HepG2 (cell line): ENCODE measurements around the gene BCAN. TPM values are rescaled to one million over a fixed set of nuclear protein-coding genes. Genes with fewer than 3 reads are reported as not detected.

Experiments
- ATAC-seq: fragments of 200-7000 bp; cut with Tn5 transposase; 3 replicates; pipeline ENCODE4 v1.9.1; 2020; ENCODE audit warnings: mild to moderate bottlenecking, moderate library complexity
- BruUV-seq: library from RNA; stranded (reverse); fragments of 400-500 nt; replicated peaks from 2 replicates; lab custom pipeline; 2021; lab: Mats Ljungman, UMichigan
- CTCF ChIA-PET: fragments of 300-600 bp; formaldehyde crosslinking; extraction: SDS; loops from one replicate; lab custom pipeline; 2021; ENCODE audit warnings: low total read pairs, inconsistent platforms, low intra/inter-chr PET ratio; lab: Yijun Ruan, JAX
- POLR2A ChIA-PET: fragments of 350-600 bp; sonication (Branson Sonifier 250); formaldehyde crosslinking; loops from one replicate; lab custom pipeline; 2020; ENCODE audit warnings: antibody characterized with exemption, inconsistent platforms; lab: Yijun Ruan, JAX
- DNase-seq: peaks from one replicate; pipeline ENCODE4 v3.0.0-alpha.2; 2015; ENCODE audit warnings: low spot score
- FAIRE-seq: peaks from 3 replicates; lab custom pipeline; 2011; peaks lifted over from hg19 to GRCh38; lab: Jason Lieb, UNC
- H2AFZ ChIP-seq: one replicate; pipeline ENCODE4 v1.6.1; 2011; ENCODE audit warnings: low read length, inconsistent platforms
- H3K27ac ChIP-seq: fragments of 300-600 bp; 3 replicates; pipeline ENCODE4 v1.8.0; 2011; ENCODE audit warnings: mixed run types, mild to moderate bottlenecking, mixed read lengths, low read length, inconsistent platforms; ENCODE audit not compliant: insufficient read depth; ENCODE audit errors: extremely low read length
- H3K27me3 ChIP-seq, 2 experiments: fragments of 200-600 bp in 1 of 2; 2 replicates in 1 of 2; 3 replicates in 1 of 2; pipeline versions ENCODE4 v1.6.0 to v1.8.0; 2011; ENCODE audit warnings: low read length in 2 of 2, mild to moderate bottlenecking in 2 of 2, moderate library complexity in 2 of 2, inconsistent platforms in 1 of 2; ENCODE audit not compliant: insufficient read depth in 2 of 2, control insufficient read depth in 1 of 2
- H3K36me3 ChIP-seq, 2 experiments: fragments of 200-600 bp in 1 of 2; replicated peaks in 1 of 2; 2 replicates in 1 of 2; 3 replicates in 1 of 2; pipeline versions ENCODE4 v1.5.1 to v1.8.0; 2011; ENCODE audit warnings: low read length in 2 of 2, inconsistent platforms in 1 of 2; ENCODE audit not compliant: insufficient read depth in 2 of 2, control insufficient read depth in 1 of 2
- H3K4me1 ChIP-seq: 2 replicates; pipeline ENCODE4 v1.5.1; 2012; ENCODE audit warnings: low read length, inconsistent platforms; ENCODE audit not compliant: insufficient read depth
- H3K4me2 ChIP-seq: 2 replicates; pipeline ENCODE4 v1.6.0; 2011; ENCODE audit warnings: low read depth, low read length, inconsistent platforms
- H3K4me3 ChIP-seq, 3 experiments: fragments of 200-600 bp in 1 of 3; sonication (generic), shearing (Covaris generic) in 1 of 3; replicated peaks in 1 of 3; 2 replicates each; pipeline ENCODE4 v1.5.1; 2011 to 2016; ENCODE audit warnings: low read length in 3 of 3, inconsistent platforms in 2 of 3, low read depth in 2 of 3, mild to moderate bottlenecking in 2 of 3, control low read depth in 1 of 3, mixed read lengths in 1 of 3; ENCODE audit not compliant: insufficient read depth in 1 of 3
- H3K79me2 ChIP-seq: one replicate; pipeline ENCODE4 v1.6.1; 2011; ENCODE audit warnings: low read length, inconsistent platforms; ENCODE audit not compliant: insufficient read depth
- H3K9ac ChIP-seq: 2 replicates; pipeline ENCODE4 v1.6.0; 2011; ENCODE audit warnings: mild to moderate bottlenecking, low read depth, low read length, inconsistent platforms; ENCODE audit not compliant: insufficient read depth
- H3K9me3 ChIP-seq: 2 replicates; pipeline ENCODE4 v1.5.1; 2012; ENCODE audit warnings: mild to moderate bottlenecking, low read length
- H4K20me1 ChIP-seq: 2 replicates; pipeline ENCODE4 v1.6.0; 2011; ENCODE audit warnings: inconsistent platforms, mild to moderate bottlenecking, low read length, moderate library complexity; ENCODE audit not compliant: insufficient read depth
- BHLHE40 ChIP-seq: IDR thresholded peaks from 2 replicates; pipeline ENCODE4 v1.6.1; 2011; ENCODE audit warnings: low read length, improper control_type of control experiment
- FOXJ3 ChIP-seq: sonication (generic); formaldehyde crosslinking; IDR thresholded peaks from 2 replicates; pipeline ENCODE4 v1.4.0; 2020; ENCODE audit warnings: missing genetic modification reagents, mild to moderate bottlenecking, borderline replicate concordance
- FOXK2 ChIP-seq: fragments of 450-650 bp; IDR thresholded peaks from 2 replicates; pipeline ENCODE4 v1.6.1; 2016
- GABPB1 ChIP-seq: IDR thresholded peaks from 2 replicates; pipeline ENCODE4 v1.6.1; 2016; ENCODE audit warnings: mild to moderate bottlenecking, missing genetic modification reagents, moderate library complexity, missing compliant biosample characterization
- GFI1 ChIP-seq: sonication (generic); formaldehyde crosslinking; IDR thresholded peaks from 2 replicates; pipeline ENCODE4 v1.5.0; 2020; ENCODE audit warnings: missing genetic modification reagents, mild to moderate bottlenecking, borderline replicate concordance
- HIVEP1 ChIP-seq: sonication (generic); formaldehyde crosslinking; IDR thresholded peaks from 2 replicates; pipeline ENCODE4 v1.4.0; 2020; ENCODE audit warnings: mild to moderate bottlenecking, missing genetic modification reagents
- JUND ChIP-seq: sonication (generic); formaldehyde crosslinking; IDR thresholded peaks from 2 replicates; pipeline ENCODE4 v1.8.0; 2022; ENCODE audit warnings: mild to moderate bottlenecking, missing genetic modification reagents
- NRL ChIP-seq: sonication (generic); formaldehyde crosslinking; IDR thresholded peaks from 2 replicates; pipeline ENCODE4 v1.5.0; 2020; ENCODE audit warnings: missing genetic modification reagents, mild to moderate bottlenecking, moderate library complexity, borderline replicate concordance
- PHF21A ChIP-seq: sonication (generic); formaldehyde crosslinking; IDR thresholded peaks from 2 replicates; pipeline ENCODE4 v1.5.0; 2020; ENCODE audit warnings: mild to moderate bottlenecking, missing genetic modification reagents
- RAD51 ChIP-seq: fragments of 450-650 bp; IDR thresholded peaks from 2 replicates; pipeline ENCODE4 v1.6.1; 2016; ENCODE audit warnings: borderline replicate concordance
- SOX6 ChIP-seq, 2 experiments: fragments of 450-650 bp in 1 of 2; sonication (generic) in 1 of 2; formaldehyde crosslinking in 1 of 2; IDR thresholded peaks; 2 replicates each; pipeline versions ENCODE4 v1.4.0 to v1.6.1; 2017 to 2020; ENCODE audit warnings: antibody characterized with exemption in 1 of 2, mild to moderate bottlenecking in 1 of 2, missing genetic modification reagents in 1 of 2
- STAG1 ChIP-seq: sonication (generic); formaldehyde crosslinking; IDR thresholded peaks from 2 replicates; pipeline ENCODE4 v1.4.0; 2020; ENCODE audit warnings: missing genetic modification reagents
- XRCC5 ChIP-seq: fragments of 200-400 bp; formaldehyde crosslinking; optimal IDR thresholded peaks from 2 replicates; pipeline ENCODE3; 2017; ENCODE audit warnings: mild to moderate bottlenecking, low read length
- ZFP36L2 ChIP-seq: sonication (generic); formaldehyde crosslinking; IDR thresholded peaks from 2 replicates; pipeline ENCODE4 v1.4.0; 2020; ENCODE audit warnings: missing genetic modification reagents
- ZNF644 ChIP-seq: IDR thresholded peaks from 2 replicates; pipeline ENCODE4 v1.6.1; 2016; ENCODE audit warnings: low read depth
- ZNF737 ChIP-seq: sonication (generic); formaldehyde crosslinking; IDR thresholded peaks from 2 replicates; pipeline ENCODE4 v1.5.0; 2020; ENCODE audit warnings: missing genetic modification reagents, mild to moderate bottlenecking, borderline replicate concordance
- WGBS: methylation state at CpG from one replicate; pipeline ENCODE4 v1.1.6; 2017; ENCODE audit warnings: low lambda C conversion rate; 5-methylcytosine and 5-hydroxymethylcytosine counted together
- in situ Hi-C: cut with HindIII; loops from 2 replicates; pipeline ENCODE4 v1.10.0; 2017; ENCODE audit warnings: low pct_unique_long_range_greater_than_20kb; ENCODE audit not compliant: extremely low pct_ligation_motif_present
- intact Hi-C: fragments of 100-400 bp; cut with micrococcal nuclease; formaldehyde crosslinking; loops from one replicate; pipeline ENCODE4 v1.10.0; 2022; ENCODE audit not compliant: unreplicated experiment
- polyA plus RNA-seq, 8 experiments: library from polyadenylated mRNA; depleted of rRNA in 3 of 8; stranded (reverse) in 7 of 8; unstranded in 1 of 8; fragments of >200 nt; fragmentation: Illumina TruSeq in 4 of 8; extraction: Trizol in 4 of 8; gene quantifications; 2 replicates each; pipeline versions ENCODE4 v1.2.1 to v1.2.3, GENCODE V29; 2011 to 2016; ENCODE audit warnings: low read depth in 4 of 8, missing spikeins in 1 of 8, mixed read lengths in 1 of 8; ENCODE audit not compliant: insufficient read depth in 1 of 8
- total RNA-seq, 5 experiments: library from RNA; depleted of rRNA; stranded (reverse); fragments of >200 nt; fragmentation: Illumina TruSeq; extraction: Trizol; gene quantifications; 2 replicates each; pipeline ENCODE4 v1.2.3, GENCODE V29; 2016; ENCODE audit warnings: low read depth in 1 of 5
- TF ChIP-seq, protein P1 (sequence below), 2 experiments: sonication (generic) in 1 of 2; formaldehyde crosslinking in 1 of 2; IDR thresholded peaks; 2 replicates each; pipeline versions ENCODE4 v1.4.0 to v1.6.1; 2018 to 2020; ENCODE audit warnings: missing genetic modification reagents in 2 of 2, borderline replicate concordance in 1 of 2, low read depth in 1 of 2, mild to moderate bottlenecking in 1 of 2, missing biosample characterization in 1 of 2
- TF ChIP-seq, protein P2 (sequence below): sonication (generic); formaldehyde crosslinking; IDR thresholded peaks from 2 replicates; pipeline ENCODE4 v1.8.1; 2023; ENCODE audit warnings: mild to moderate bottlenecking, missing genetic modification reagents
- TF ChIP-seq, protein P3 (sequence below): sonication (generic); formaldehyde crosslinking; IDR thresholded peaks from 2 replicates; pipeline ENCODE4 v1.4.0; 2020; ENCODE audit warnings: mild to moderate bottlenecking, missing genetic modification reagents

Gene BCAN
- total and polyA plus RNA-seq, 2 of the 13 experiments (the other 11 are each of a cell fraction or from before 2014, with no cell fraction given), result not detected

DNA sequence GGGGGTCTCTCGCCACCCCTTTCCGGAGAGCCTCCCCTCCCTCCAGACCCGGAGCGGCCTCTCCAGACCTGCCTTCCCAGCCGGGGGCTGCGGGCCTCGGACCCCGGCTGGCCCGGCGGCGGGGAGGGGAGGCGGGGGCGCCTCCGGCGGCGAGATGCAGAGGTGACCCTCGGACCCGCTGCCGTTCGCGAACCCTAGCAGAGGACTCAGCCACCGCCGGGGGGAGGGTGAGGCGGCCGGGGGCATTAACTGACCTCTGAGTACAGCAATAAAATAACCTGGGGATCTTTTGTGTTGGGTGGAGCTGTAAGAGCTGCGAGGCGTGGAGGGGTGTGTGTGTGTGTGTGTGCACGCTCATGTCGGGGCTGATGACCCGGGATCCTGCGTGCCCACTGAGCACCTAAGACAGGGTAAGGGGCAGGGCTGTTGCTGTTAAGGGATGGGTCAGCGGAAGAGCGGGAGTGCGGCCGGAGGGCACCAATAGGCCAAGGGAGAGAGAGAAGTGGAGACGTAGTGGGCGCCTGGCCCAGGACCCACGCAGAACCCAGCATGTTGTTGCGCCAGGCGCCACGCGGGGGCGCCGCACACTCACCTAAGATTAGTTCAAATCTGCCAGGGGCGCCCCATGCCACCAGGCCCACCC, 16.4 kb upstream of the BCAN start:
- in situ Hi-C loops, result no loop called here
- TF ChIP-seq XRCC5 (peak; percentile 31), NRL (0 out of 2 replicates have a peak, but pooled peaks have one; percentile 2), ZFP36L2 (no peak), PHF21A (CRISPR knock-in tag) (0 out of 2 replicates have a peak, but pooled peaks have one; percentile 34), RAD51 (no peak), BHLHE40 (no peak), HIVEP1 (CRISPR knock-in tag) (no peak), FOXJ3 (CRISPR knock-in tag) (no peak), ZNF737 (CRISPR knock-in tag) (0 out of 2 replicates have a peak, but pooled peaks have one; percentile 24), GFI1 (CRISPR knock-in tag) (no peak), SOX6 (IDR thresholded peaks at IDR 0.05) (no peak), SOX6 (CRISPR knock-in tag; IDR thresholded peaks at IDR 0.05) (no peak), GABPB1 (CRISPR knock-in tag) (no peak), JUND (CRISPR knock-in tag) (no peak), STAG1 (CRISPR knock-in tag) (peak; percentile 56), ZNF644 (CRISPR knock-in tag) (no peak), FOXK2 (no peak)
- TF ChIP-seq, protein P1, sequence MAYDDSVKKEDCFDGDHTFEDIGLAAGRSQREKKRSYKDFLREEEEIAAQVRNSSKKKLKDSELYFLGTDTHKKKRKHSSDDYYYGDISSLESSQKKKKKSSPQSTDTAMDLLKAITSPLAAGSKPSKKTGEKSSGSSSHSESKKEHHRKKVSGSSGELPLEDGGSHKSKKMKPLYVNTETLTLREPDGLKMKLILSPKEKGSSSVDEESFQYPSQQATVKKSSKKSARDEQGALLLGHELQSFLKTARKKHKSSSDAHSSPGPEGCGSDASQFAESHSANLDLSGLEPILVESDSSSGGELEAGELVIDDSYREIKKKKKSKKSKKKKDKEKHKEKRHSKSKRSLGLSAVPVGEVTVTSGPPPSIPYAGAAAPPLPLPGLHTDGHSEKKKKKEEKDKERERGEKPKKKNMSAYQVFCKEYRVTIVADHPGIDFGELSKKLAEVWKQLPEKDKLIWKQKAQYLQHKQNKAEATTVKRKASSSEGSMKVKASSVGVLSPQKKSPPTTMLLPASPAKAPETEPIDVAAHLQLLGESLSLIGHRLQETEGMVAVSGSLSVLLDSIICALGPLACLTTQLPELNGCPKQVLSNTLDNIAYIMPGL (CRISPR knock-in tag; IDR thresholded peaks at IDR 0.05; ENCODE audit: borderline replicate concordance in 1 of 2, low read depth in 1 of 2), result peak in 1 of 2 experiments; percentile 47; a peak in 2 of 4 replicates
- TF ChIP-seq, protein P2, sequence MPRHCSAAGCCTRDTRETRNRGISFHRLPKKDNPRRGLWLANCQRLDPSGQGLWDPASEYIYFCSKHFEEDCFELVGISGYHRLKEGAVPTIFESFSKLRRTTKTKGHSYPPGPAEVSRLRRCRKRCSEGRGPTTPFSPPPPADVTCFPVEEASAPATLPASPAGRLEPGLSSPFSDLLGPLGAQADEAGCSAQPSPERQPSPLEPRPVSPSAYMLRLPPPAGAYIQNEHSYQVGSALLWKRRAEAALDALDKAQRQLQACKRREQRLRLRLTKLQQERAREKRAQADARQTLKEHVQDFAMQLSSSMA, result no peak
- TF ChIP-seq, protein P3, sequence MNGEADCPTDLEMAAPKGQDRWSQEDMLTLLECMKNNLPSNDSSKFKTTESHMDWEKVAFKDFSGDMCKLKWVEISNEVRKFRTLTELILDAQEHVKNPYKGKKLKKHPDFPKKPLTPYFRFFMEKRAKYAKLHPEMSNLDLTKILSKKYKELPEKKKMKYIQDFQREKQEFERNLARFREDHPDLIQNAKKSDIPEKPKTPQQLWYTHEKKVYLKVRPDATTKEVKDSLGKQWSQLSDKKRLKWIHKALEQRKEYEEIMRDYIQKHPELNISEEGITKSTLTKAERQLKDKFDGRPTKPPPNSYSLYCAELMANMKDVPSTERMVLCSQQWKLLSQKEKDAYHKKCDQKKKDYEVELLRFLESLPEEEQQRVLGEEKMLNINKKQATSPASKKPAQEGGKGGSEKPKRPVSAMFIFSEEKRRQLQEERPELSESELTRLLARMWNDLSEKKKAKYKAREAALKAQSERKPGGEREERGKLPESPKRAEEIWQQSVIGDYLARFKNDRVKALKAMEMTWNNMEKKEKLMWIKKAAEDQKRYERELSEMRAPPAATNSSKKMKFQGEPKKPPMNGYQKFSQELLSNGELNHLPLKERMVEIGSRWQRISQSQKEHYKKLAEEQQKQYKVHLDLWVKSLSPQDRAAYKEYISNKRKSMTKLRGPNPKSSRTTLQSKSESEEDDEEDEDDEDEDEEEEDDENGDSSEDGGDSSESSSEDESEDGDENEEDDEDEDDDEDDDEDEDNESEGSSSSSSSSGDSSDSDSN (CRISPR knock-in tag), result 0 out of 2 replicates have a peak, but pooled peaks have one; percentile 9

More for the DNA sequence above, 16.4 kb upstream of the BCAN start:
- no peak for DNase-seq
- intact Hi-C loops, result loop anchor here (1.0 to 2.0 kb wide), 2 partner anchors 32 to 51 kb away; partner anchors contain the start of gene NES
- Histone ChIP-seq H3K79me2 (no peaks in the 10 kb centered on the region), H3K27ac (no peak overlapping the region), H3K4me2 (peak overlapping the region; percentile 88), H3K9ac (no peak overlapping the region), H3K36me3 (no peaks in the 10 kb centered on the region), H4K20me1 (no peaks in the 10 kb centered on the region), H3K27me3 (peaks cover 13 to 40% of the 10 kb centered on the region in 2 experiments), H3K4me3 (peak overlapping the region; percentile 43 to 69 (median 44); a peak in 5 of 6 replicates), H3K4me1 (peaks cover 34% of the 10 kb centered on the region), H3K9me3 (no peaks in the 10 kb centered on the region), H2AFZ (no peak overlapping the region)
- WGBS, result 3% methylated on average over 15 of the region's 45 CpGs
- ChIA-PET CTCF (interaction anchor here (2.2 to 3.0 kb wide), 4 partner anchors 32 to 100 kb away, joined by 9 to 18 read pairs (median 10); partner anchors contain the start of gene NES), POLR2A (interaction anchor here (2.1 kb wide), 1 partner anchor 36 kb away, joined by 7 read pairs; no protein-coding TSS in a partner anchor)
- peak; percentile 48 for ATAC-seq
- no peak for FAIRE-seq
- no TSS peak for BruUV-seq
